Small intestine (tissue), 7 donors: ENCODE results near the gene AZGP1. TPM values are rescaled to one million over a fixed set of nuclear protein-coding genes. Genes with fewer than 3 reads are reported as not detected.
"Not testable (repeated sequence)": the region's sequence is repeated elsewhere in the genome, so short reads cannot be mapped to it uniquely, and the experiment has no call there.

Source experiments
- DNase-seq, 2 donors: peaks; one replicate each; pipeline versions ENCODE4 v3.0.0 to v3.0.0-alpha.2; 2013
- FAIRE-seq: peaks from 2 replicates; lab custom pipeline; 2012; peaks lifted over from hg19 to GRCh38; lab: Jason Lieb, UNC
- H3K27ac ChIP-seq, 3 donors: one replicate each; pipeline ENCODE4 v1.5.1; 2013; ENCODE audit warnings: low read length in 2 of 3, mild to moderate bottlenecking in 2 of 3, control low read depth in 1 of 3, inconsistent platforms in 1 of 3, low read depth in 1 of 3, moderate library complexity in 1 of 3
- H3K27me3 ChIP-seq, 3 donors: one replicate each; pipeline ENCODE4 v1.6.1; 2013; ENCODE audit warnings: low read length in 3 of 3, inconsistent platforms in 1 of 3; ENCODE audit not compliant: control insufficient read depth in 3 of 3, insufficient read depth in 3 of 3
- H3K36me3 ChIP-seq, 3 donors: one replicate each; pipeline ENCODE4 v1.6.1; 2013; ENCODE audit warnings: low read length in 3 of 3, inconsistent platforms in 1 of 3, low read depth in 1 of 3, mild to moderate bottlenecking in 1 of 3, moderate library complexity in 1 of 3; ENCODE audit not compliant: control insufficient read depth in 3 of 3, insufficient read depth in 2 of 3
- H3K4me1 ChIP-seq, 3 donors: one replicate each; pipeline ENCODE4 v1.6.1; 2013; ENCODE audit warnings: low read length in 2 of 3, inconsistent platforms in 1 of 3, low read depth in 1 of 3, mild to moderate bottlenecking in 1 of 3, moderate library complexity in 1 of 3; ENCODE audit not compliant: control insufficient read depth in 3 of 3, insufficient read depth in 2 of 3
- H3K4me3 ChIP-seq, 3 donors: one replicate each; pipeline ENCODE4 v1.5.1; 2013; ENCODE audit warnings: low read length in 3 of 3, control low read depth in 1 of 3, inconsistent platforms in 1 of 3, low read depth in 1 of 3, mild to moderate bottlenecking in 1 of 3, moderate library complexity in 1 of 3
- H3K9me3 ChIP-seq, 2 donors: one replicate each; pipeline ENCODE4 v1.6.1; 2013; ENCODE audit warnings: low read depth in 1 of 2, low read length in 1 of 2; ENCODE audit not compliant: control insufficient read depth in 2 of 2, insufficient read depth in 1 of 2
- WGBS, 3 donors: extraction: QIAGEN DNeasy Blood & Tissue Kit; methylation state at CpG; one replicate each; pipeline ENCODE4 v1.1.7; 2013; 5-methylcytosine and 5-hydroxymethylcytosine counted together
- polyA plus RNA-seq, 4 donors: library from polyadenylated mRNA; stranded (reverse) in 3 of 4; unstranded in 1 of 4; fragments of 200-250 nt in 3 of 4; fragments of 120-200 nt in 1 of 4; gene quantifications; one replicate each; pipeline versions ENCODE4 v1.2.1 to v1.2.3, GENCODE V29; 2013
- donor health status: healthy with polysubstance abuse.
- donor health status: control.
- donor health status: control.
- donor health status: Bipolar disorder and iron deficiency.
- donor health status: healthy.

The AZGP1 gene
- polyA plus RNA-seq, 4 donors = 8.3 to 62.4 (median 33.9) TPM

GRCh38 chr7:99954643-99955042, 21.2 kb downstream of the AZGP1 start:
- not testable (repeated sequence) for H3K4me1 ChIP-seq, H3K27ac ChIP-seq, H3K4me3 ChIP-seq, H3K9me3 ChIP-seq, H3K36me3 ChIP-seq, FAIRE-seq, DNase-seq, H3K27me3 ChIP-seq
- 87 to 98% (median 92%) methylated on average over 7 of the region's 7 CpGs for WGBS, 3 donors

GRCh38 chr7:99953649-99954048, 22.2 kb downstream of the AZGP1 start:
- Histone ChIP-seq H3K9me3 (peaks cover 0 to 10% of the 10 kb centered on the region in 2 donors), H3K4me1 (peaks cover 0 to 2% (median 0%) of the 10 kb centered on the region in 3 donors), H3K27ac (peak overlapping the region in 1 of 3 donors; percentile 4), H3K27me3 (peaks cover 0 to under 1% (median 0%) of the 10 kb centered on the region in 3 donors), H3K4me3 (no peak overlapping the region), H3K36me3 (no peaks in the 10 kb centered on the region)
- DNase-seq (no peak), FAIRE-seq (no peak)
- 72 to 85% (median 82%) methylated on average over 3 of the region's 3 CpGs for WGBS, 3 donors

DNA sequence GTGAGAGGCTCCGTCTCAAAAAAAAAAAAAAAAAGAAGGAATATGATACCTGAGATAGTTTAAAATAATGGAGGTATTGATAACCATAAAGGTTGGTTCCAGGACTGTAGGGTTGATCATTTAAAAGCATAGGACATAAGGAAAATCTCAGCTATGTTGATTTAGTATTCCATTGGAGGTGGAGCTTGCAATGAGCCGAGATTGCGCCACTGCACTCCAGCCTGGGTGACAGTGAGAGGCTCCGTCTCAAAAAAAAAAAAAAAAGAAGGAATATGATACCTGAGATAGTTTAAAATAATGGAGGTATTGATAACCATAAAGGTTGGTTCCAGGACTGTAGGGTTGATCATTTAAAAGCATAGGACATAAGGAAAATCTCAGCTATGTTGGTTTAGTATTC, 23.2 kb downstream of the AZGP1 start:
- FAIRE-seq = peak; percentile 5
- H3K27ac ChIP-seq = not testable (repeated sequence)

GRCh38 chr7:99950819-99951218, 25.0 kb downstream of the AZGP1 start:
- not testable (repeated sequence) for FAIRE-seq, H3K36me3 ChIP-seq, DNase-seq, H3K4me1 ChIP-seq, H3K4me3 ChIP-seq, H3K27me3 ChIP-seq, H3K27ac ChIP-seq, H3K9me3 ChIP-seq
- WGBS, 3 donors = 89 to 92% (median 91%) methylated on average over 6 of the region's 6 CpGs

More for the DNA sequence above, 23.2 kb downstream of the AZGP1 start:
- not testable (repeated sequence) for DNase-seq, H3K4me3 ChIP-seq, H3K27me3 ChIP-seq, H3K36me3 ChIP-seq, H3K4me1 ChIP-seq, H3K9me3 ChIP-seq
- 65 to 85% (median 78%) methylated on average over 3 to 4 of the region's 4 CpGs for WGBS, 3 donors

- 56 to 68% (median 67%) methylated on average over 3 of the region's 3 CpGs for WGBS, 3 donors
- Histone ChIP-seq H3K4me1 (peaks cover 0 to 2% (median 0%) of the 10 kb centered on the region in 3 donors), H3K9me3 (peaks cover 0 to 10% of the 10 kb centered on the region in 2 donors), H3K36me3 (no peaks in the 10 kb centered on the region), H3K27ac (no peak overlapping the region), H3K27me3 (no peaks in the 10 kb centered on the region), H3K4me3 (no peak overlapping the region)
- DNase-seq (no peak), FAIRE-seq (no peak)
Observed at GRCh38 chr7:99949645-99950228, 26.1 kb downstream of the AZGP1 start.

DNA sequence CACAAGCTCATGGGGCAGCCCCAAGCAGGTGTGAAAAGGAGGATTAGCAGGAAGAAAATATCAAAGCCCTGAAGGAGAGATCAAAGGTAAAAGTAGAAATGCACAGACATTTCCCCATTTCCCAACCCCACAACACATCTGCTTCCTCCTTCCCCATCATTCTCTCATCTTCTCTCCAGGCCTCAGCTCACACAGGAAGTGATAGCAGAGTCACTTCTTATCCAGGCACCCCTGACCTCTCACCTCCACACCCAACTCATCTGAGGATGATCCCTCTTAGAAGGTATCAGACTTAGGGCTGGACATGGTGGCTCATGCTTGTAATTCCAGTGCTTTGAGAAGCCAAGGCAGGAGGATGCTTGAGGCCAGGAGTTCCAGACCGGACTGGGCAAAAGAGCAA, 28.2 kb downstream of the AZGP1 start:
- no peaks in the 10 kb centered on the region for H3K4me1 ChIP-seq
- peaks cover 0 to 10% of the 10 kb centered on the region in 2 donors for H3K9me3 ChIP-seq
- H3K27me3 ChIP-seq = no peaks in the 10 kb centered on the region
- WGBS, 3 donors = 73 to 92% (median 87%) methylated on average over 1 of the region's 1 CpG
- no peaks in the 10 kb centered on the region for H3K36me3 ChIP-seq
- no peak for DNase-seq
- H3K4me3 ChIP-seq = no peak overlapping the region
- FAIRE-seq = no peak
- no peak overlapping the region for H3K27ac ChIP-seq

DNA sequence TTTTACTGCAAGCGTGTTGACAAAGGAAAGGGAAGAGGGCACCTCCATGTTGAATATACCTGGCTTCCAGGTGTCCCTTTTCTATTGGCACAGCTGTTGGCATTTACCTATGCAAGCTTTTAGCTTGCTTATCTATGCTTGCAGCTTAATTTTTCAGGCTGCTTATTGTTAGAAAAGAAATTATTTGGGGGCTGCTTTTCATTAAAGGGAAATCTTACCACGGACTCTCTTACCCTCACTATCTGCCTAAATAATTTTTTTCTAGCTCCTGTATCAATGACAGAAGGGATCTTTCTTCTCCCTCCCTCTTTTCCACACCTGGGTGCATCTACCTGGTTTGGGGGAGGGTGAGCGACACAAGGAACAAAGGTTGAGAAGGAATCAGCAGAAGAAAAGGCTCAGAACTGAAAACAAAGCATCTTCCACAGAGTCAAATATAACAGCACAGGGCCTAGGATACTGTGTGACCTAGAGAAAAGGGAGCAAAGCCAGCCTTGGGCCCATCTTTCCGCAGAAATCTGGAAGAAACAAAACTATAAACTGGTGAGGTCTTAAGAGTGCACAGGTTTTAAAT, 31.2 kb downstream of the AZGP1 start:
- no peaks in the 10 kb centered on the region for H3K36me3 ChIP-seq
- H3K4me3 ChIP-seq = no peak overlapping the region
- 45 to 63% (median 57%) methylated on average over 4 of the region's 4 CpGs for WGBS, 3 donors
- no peak overlapping the region for H3K27ac ChIP-seq
- no peaks in the 10 kb centered on the region for H3K4me1 ChIP-seq
- peaks cover 0 to 2% (median 0%) of the 10 kb centered on the region in 3 donors for H3K27me3 ChIP-seq
- H3K9me3 ChIP-seq = no peaks in the 10 kb centered on the region
- DNase-seq (no peak), FAIRE-seq (no peak)

DNA sequence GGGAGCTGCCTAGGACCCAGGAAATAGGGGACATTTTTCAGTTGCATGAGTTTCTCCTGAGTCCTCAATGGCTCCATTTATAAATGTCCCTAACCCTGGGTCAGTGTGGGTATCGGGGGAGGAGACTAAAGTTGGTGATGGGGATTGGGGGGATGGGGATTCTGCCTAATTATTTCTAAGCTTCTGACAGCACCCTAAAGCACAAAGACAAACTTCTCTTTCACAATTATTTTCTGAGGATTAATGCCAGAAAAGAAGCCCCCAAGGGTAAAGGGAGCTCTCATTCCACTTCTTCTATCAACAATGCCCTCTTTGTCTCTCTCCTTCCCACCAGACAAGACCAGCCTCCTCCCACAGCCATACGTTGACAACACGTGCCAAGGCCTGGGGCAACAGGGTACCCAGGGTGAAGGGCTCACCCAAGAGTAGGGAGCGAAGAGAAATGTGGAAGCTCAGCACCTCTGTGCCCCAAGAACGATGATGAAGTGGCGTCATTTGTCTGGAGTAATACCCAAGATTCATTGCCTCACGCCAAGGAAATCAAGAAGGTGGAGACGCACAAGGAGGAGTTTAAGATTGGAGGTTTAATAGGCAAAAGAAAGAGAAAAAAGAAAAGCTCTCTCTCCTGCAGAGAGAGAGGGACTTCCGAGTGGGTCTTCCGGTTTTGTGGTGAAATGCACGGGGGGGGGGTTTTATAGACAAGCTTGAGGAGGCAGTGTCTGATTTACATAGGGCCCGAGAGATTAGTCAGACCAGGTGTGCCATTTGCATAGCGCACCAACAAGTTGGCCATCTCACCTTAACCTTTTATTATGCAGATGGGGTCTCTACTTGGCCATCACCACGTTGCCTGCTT, 32.0 kb downstream of the AZGP1 start:
- H3K4me3 ChIP-seq = no peak overlapping the region
- peaks cover 0 to 2% (median 0%) of the 10 kb centered on the region in 3 donors for H3K27me3 ChIP-seq
- peaks cover 0 to 3% of the 10 kb centered on the region in 2 donors for H3K9me3 ChIP-seq
- no peaks in the 10 kb centered on the region for H3K4me1 ChIP-seq
- H3K36me3 ChIP-seq = no peaks in the 10 kb centered on the region
- no peak for FAIRE-seq
- 55 to 73% (median 61%) methylated on average over 14 of the region's 14 CpGs for WGBS, 3 donors
- H3K27ac ChIP-seq = no peak overlapping the region
- no peak for DNase-seq
